GM12874 (cell line): ENCODE results near the gene CSMD2.

ENCODE experiments used
- CTCF ChIP-seq: IDR thresholded peaks from 2 replicates; pipeline ENCODE4 v1.5.1; 2011; ENCODE audit warnings: low read depth, mild to moderate bottlenecking, control low read depth, low read length, moderate library complexity; ENCODE audit not compliant: insufficient read depth

CSMD2 gene

GRCh38 chr1:33985656-33986055 is 179.4 kb downstream of the CSMD2 start:
- TF ChIP-seq CTCF: no peak

DNA sequence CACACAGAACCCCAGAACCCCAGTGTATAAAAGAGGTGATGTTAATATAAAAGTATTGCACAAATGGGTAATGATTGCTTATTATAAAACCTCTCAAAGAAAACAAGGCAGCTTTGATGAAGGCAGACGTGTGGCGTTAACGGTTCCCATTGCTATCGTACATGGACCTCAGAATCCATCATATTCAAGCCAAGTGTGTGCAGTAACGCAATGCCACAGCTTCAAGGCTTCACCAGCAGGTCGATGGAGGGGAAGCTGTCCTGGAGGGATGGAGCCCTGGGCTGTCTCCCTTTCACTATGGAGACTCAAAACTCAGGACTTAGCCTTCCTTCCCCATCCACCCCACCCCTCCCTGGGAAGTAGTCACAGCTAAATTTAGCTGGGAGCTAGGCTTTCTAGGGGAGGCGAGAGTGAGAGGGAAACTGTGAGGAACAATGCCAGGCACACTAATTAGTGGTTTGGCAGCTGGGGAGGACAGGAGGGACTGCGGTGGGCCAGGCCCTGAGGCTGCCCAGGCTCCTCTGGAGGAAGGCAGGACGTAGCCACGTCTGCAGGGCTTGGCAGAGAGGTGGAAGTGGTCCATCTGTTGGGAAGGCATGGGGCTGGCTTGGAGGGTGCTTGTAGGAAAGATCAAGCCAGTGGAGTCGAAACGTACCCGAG is 180.0 kb downstream of the CSMD2 start:
- TF ChIP-seq CTCF: no peak

- TF ChIP-seq CTCF: no peak
Observed at GRCh38 chr1:33982419-33982818, 182.6 kb downstream of the CSMD2 start.

GRCh38 chr1:33979341-33979740 is 185.7 kb downstream of the CSMD2 start:
- TF ChIP-seq CTCF: no peak

DNA sequence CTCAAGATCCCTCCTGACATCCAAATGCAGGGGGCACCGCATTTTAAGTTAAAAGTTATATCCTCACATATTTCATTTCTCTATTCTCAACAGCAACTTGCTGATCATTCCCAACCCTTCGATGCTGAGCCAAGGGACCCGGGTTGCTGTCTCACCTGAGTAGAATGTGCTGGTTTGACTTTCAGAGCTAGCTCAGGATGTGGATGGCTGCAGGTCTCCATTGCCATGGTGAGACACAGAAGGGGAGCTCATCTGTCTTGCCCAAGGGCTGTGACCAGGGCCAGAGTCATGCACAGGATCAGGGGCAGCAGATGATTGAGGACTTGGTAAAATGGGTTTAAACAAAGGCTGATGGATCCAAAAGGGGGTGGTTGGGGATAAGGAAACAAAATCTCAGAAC is 189.1 kb downstream of the CSMD2 start:
- TF ChIP-seq CTCF: no peak

GRCh38 chr1:33973799-33974545 is 191.1 kb downstream of the CSMD2 start:
- TF ChIP-seq CTCF: no peak

- no peak for TF ChIP-seq CTCF
Observed at GRCh38 chr1:33972676-33973395, 192.2 kb downstream of the CSMD2 start.
